Measurements from ENCODE around the gene ZNF468.
"Not testable (repeated sequence)": the region's sequence is repeated elsewhere in the genome, so short reads cannot be mapped to it uniquely, and the experiment has no call there.

The ZNF468 gene

GRCh38 chr19:52823676-52824075 is 33.7 kb downstream of the ZNF468 start:
- DNase-seq = no peak

GRCh38 chr19:52821204-52821960 is 36.0 kb downstream of the ZNF468 start, which contains the start of gene ZNF28:
ZNF28 (minus strand) TSS chr19:52821633; CDS start chr19:52817958, 3,675 bp downstream.
- not testable (repeated sequence) for DNase-seq

GRCh38 chr19:52820472-52821203 is 36.8 kb downstream of the ZNF468 start:
- not testable (repeated sequence) for DNase-seq

DNA sequence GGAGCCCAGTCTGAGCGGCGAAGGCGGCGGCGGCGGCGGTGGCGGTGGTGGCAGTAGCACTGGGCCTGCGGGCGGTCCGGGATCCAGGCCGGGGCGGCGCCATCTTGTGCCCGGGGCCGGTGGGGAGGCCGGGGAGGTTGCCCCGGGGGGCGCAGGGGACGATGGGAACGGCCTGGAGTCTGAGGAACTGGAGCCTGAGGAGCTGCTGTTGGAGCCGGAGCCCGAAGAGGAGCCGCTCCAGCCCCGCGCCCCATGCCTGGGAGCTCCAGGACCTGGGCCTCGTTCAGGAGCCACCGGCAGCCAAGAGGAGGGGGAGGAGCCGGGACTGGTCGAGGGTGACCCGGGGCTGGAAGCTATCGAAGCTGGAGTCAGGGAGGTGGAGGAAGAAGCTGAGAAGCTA is 47.6 kb downstream of the ZNF468 start:
- DNase-seq = no peak

DNA sequence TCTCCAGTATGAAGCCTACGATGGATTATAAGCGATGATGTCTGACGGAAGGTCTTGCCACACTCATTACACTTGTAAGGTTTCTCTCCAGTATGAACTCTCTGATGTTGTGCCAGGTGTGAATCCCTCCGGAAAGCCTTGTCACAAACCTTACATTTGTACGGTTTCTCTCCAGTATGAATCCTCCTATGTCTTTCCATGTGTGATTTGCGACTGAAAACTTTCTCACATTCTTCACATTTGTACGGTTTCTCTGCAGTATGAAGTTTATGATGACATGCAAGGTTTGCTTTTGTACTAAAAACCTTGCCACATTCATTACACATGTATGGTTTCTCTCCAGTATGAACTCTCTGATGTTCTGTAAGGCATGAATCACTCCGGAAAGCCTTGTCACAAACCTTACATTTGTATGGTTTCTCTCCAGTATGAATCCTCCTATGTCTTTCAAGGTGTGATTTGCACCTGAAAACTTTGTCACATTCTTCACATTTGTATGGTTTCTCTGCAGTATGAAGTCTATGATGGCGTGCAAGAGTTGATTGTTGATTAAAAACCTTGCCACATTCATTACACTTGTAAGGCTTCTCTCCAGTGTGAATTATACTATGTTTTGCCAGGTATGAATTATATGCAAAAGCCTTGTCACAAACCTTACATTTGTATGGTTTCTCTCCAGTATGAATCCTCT is 57.3 kb downstream of the ZNF468 start:
- DNase-seq = not testable (repeated sequence)

GRCh38 chr19:52789440-52789839 is 68.0 kb downstream of the ZNF468 start:
- DNase-seq = no peak
